GM13976 (cell line): ENCODE data around the gene NPY.
"Not testable (repeated sequence)": the region's sequence is repeated elsewhere in the genome, so short reads cannot be mapped to it uniquely, and the experiment has no call there.

Experiments
- DNase-seq: peaks from one replicate; pipeline ENCODE4 v3.0.0; 2012; ENCODE audit warnings: low spot score
- CTCF ChIP-seq: IDR thresholded peaks from 2 replicates; pipeline ENCODE4 v1.5.1; 2012; ENCODE audit warnings: borderline replicate concordance, mild to moderate bottlenecking; ENCODE audit not compliant: insufficient read depth; ENCODE audit errors: extremely low read depth, missing control alignments, control extremely low read depth
- in situ Hi-C: fragments of 300-500 bp; cut with MboI; formaldehyde crosslinking; loops from one replicate; pipeline ENCODE4 v1.12.0; 2022; ENCODE audit warnings: low sequenced_read_pairs, mixed read lengths, inconsistent platforms; ENCODE audit not compliant: unreplicated experiment

NPY gene

GRCh38 chr7:24251568-24251967 is 32.4 kb upstream of the NPY start:
- DNase-seq: no peak
- no peak for TF ChIP-seq CTCF
- in situ Hi-C loops: no loop called here

GRCh38 chr7:24255139-24255538 is 28.9 kb upstream of the NPY start:
- TF ChIP-seq CTCF: no peak
- in situ Hi-C loops: no loop called here
- no peak for DNase-seq

GRCh38 chr7:24258324-24258723 is 25.7 kb upstream of the NPY start:
- in situ Hi-C loops, DNase-seq: not testable (repeated sequence)

DNA sequence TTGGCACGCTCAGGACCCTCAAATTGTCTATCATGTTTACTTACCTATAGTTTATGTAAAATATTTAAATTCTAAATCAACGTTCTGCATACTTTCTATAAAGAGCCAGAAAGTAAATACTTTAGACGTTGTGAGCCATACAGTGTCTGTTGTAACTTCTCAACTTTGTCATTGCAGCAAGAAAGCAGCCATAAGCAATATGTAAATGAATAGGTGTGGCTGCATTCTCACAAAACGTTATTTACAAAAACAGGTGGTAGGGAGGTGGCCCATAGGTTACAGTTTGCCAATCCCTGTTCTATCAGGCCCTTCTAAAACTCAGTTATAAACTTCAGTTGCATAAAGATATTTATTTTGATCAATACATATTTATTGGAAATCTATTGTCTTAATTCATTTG is 12.1 kb upstream of the NPY start:
- no peak for TF ChIP-seq CTCF
- in situ Hi-C loops: no loop called here
- DNase-seq: no peak

- in situ Hi-C loops: no loop called here
- no peak for DNase-seq
- no peak for TF ChIP-seq CTCF
These were observed 4.5 kb upstream of the NPY start for GRCh38 chr7:24279512-24279911.

GRCh38 chr7:24283554-24283896 is 465 bp upstream of the NPY start:
- DNase-seq: no peak
- TF ChIP-seq CTCF: no peak
- in situ Hi-C loops: no loop called here

DNA sequence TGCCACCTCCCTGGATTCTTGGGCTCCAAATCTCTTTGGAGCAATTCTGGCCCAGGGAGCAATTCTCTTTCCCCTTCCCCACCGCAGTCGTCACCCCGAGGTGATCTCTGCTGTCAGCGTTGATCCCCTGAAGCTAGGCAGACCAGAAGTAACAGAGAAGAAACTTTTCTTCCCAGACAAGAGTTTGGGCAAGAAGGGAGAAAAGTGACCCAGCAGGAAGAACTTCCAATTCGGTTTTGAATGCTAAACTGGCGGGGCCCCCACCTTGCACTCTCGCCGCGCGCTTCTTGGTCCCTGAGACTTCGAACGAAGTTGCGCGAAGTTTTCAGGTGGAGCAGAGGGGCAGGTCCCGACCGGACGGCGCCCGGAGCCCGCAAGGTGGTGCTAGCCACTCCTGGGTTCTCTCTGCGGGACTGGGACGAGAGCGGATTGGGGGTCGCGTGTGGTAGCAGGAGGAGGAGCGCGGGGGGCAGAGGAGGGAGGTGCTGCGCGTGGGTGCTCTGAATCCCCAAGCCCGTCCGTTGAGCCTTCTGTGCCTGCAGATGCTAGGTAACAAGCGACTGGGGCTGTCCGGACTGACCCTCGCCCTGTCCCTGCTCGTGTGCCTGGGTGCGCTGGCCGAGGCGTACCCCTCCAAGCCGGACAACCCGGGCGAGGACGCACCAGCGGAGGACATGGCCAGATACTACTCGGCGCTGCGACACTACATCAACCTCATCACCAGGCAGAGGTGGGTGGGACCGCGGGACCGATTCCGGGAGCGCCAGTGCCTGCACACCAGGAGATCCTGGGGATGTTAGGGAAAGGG is 913 bp downstream of the NPY start:
- DNase-seq: peak; percentile 31
- no peak for TF ChIP-seq CTCF
- in situ Hi-C loops: no loop called here
